WTC11 (cell line): ENCODE data around the gene FXYD5. TPM values are rescaled to one million over a fixed set of nuclear protein-coding genes. Genes with fewer than 3 reads are reported as not detected.
A peak's percentile ranks its signal among the peaks of the same experiment; 100 is the strongest.

Experiments used
- ATAC-seq: fragments of 200-7000 bp; cut with Tn5 transposase; 2 replicates; pipeline ENCODE4 v1.10.0; 2021; ENCODE audit warnings: mild to moderate bottlenecking, moderate library complexity
- CTCF ChIA-PET: fragments of 300-600 bp; sonication (Branson Sonifier 250); formaldehyde crosslinking; loops from one replicate; lab custom pipeline; 2021; ENCODE audit warnings: antibody characterized with exemption; lab: Charles Lee
- POLR2A ChIA-PET: fragments of 350-600 bp; sonication (Branson Sonifier 250); formaldehyde crosslinking; loops from one replicate; lab custom pipeline; 2021; ENCODE audit warnings: antibody characterized with exemption; lab: Charles Lee
- DNase-seq: peaks from one replicate; pipeline ENCODE4 v3.0.0; 2021; ENCODE audit warnings: low spot score
- H3K27ac Mint-ChIP-seq: 2 replicates; pipeline ENCODE4 v1.8.0; 2021; ENCODE audit warnings: mixed read lengths
- H3K27me3 Mint-ChIP-seq: 2 replicates; pipeline ENCODE4 v1.8.0; 2021; ENCODE audit warnings: low read depth, mild to moderate bottlenecking, moderate library complexity, mixed read lengths
- H3K36me3 Mint-ChIP-seq: 2 replicates; pipeline ENCODE4 v1.8.0; 2021; ENCODE audit warnings: mixed read lengths
- H3K4me1 Mint-ChIP-seq: 2 replicates; pipeline ENCODE4 v1.8.0; 2022; ENCODE audit warnings: mixed read lengths
- H3K4me3 Mint-ChIP-seq: 2 replicates; pipeline ENCODE4 v1.8.0; 2021; ENCODE audit warnings: mild to moderate bottlenecking, moderate library complexity, mixed read lengths
- H3K9me3 Mint-ChIP-seq: 2 replicates; pipeline ENCODE4 v1.8.0; 2021; ENCODE audit warnings: mixed read lengths
- CREM ChIP-seq: sonication (generic); formaldehyde crosslinking; IDR thresholded peaks from 2 replicates; pipeline ENCODE4 v1.8.1; 2022; ENCODE audit warnings: mild to moderate bottlenecking, missing genetic modification reagents, moderate library complexity
- ERG ChIP-seq: fragments of 250-450 bp; sonication (Bioruptor Pico); IDR thresholded peaks from 2 replicates; pipeline ENCODE4 v1.8.0; 2021; ENCODE audit warnings: mild to moderate bottlenecking
- FOXP1 ChIP-seq: sonication (generic); formaldehyde crosslinking; IDR thresholded peaks from 2 replicates; pipeline ENCODE4 v1.8.0; 2022; ENCODE audit warnings: missing genetic modification reagents, mild to moderate bottlenecking, moderate library complexity, borderline replicate concordance
- GABPB1 ChIP-seq: sonication (generic); formaldehyde crosslinking; IDR thresholded peaks from 2 replicates; pipeline ENCODE4 v1.8.1; 2023; ENCODE audit warnings: mild to moderate bottlenecking, missing genetic modification reagents
- HMGXB4 ChIP-seq: sonication (generic); formaldehyde crosslinking; IDR thresholded peaks from 2 replicates; pipeline ENCODE4 v1.8.1; 2023; ENCODE audit warnings: mild to moderate bottlenecking, moderate library complexity, missing genetic modification reagents
- IRF2 ChIP-seq: sonication (generic); formaldehyde crosslinking; IDR thresholded peaks from 2 replicates; pipeline ENCODE4 v1.8.0; 2022; ENCODE audit warnings: low read depth, missing genetic modification reagents, borderline replicate concordance
- NFE2L1 ChIP-seq: sonication (generic); formaldehyde crosslinking; IDR thresholded peaks from 2 replicates; pipeline ENCODE4 v1.8.1; 2023; ENCODE audit warnings: missing genetic modification reagents
- NR1H2 ChIP-seq: sonication (generic); formaldehyde crosslinking; IDR thresholded peaks from 2 replicates; pipeline ENCODE4 v1.9.0; 2021; ENCODE audit warnings: mild to moderate bottlenecking, moderate library complexity, missing genetic modification reagents
- NR2C2 ChIP-seq: sonication (generic); formaldehyde crosslinking; IDR thresholded peaks from 2 replicates; pipeline ENCODE4 v1.8.0; 2022; ENCODE audit warnings: mild to moderate bottlenecking, missing genetic modification reagents
- NR3C1 ChIP-seq: sonication (generic); formaldehyde crosslinking; conservative IDR thresholded peaks from 2 replicates; pipeline ENCODE4 v1.8.1; 2023; ENCODE audit warnings: low read depth, mild to moderate bottlenecking, missing genetic modification reagents
- PRRX2 ChIP-seq: fragments of 250-450 bp; sonication (Bioruptor Pico); IDR thresholded peaks from 2 replicates; pipeline ENCODE4 v1.8.0; 2021; ENCODE audit warnings: mild to moderate bottlenecking
- TEAD4 ChIP-seq: sonication (generic); formaldehyde crosslinking; IDR thresholded peaks from 2 replicates; pipeline ENCODE4 v1.8.0; 2022; ENCODE audit warnings: mild to moderate bottlenecking, missing genetic modification reagents
- USF2 ChIP-seq: sonication (generic); formaldehyde crosslinking; IDR thresholded peaks from 2 replicates; pipeline ENCODE4 v1.8.1; 2023; ENCODE audit warnings: mild to moderate bottlenecking, missing genetic modification reagents, moderate library complexity
- ZNF232 ChIP-seq: sonication (generic); formaldehyde crosslinking; IDR thresholded peaks from 2 replicates; pipeline ENCODE4 v1.8.0; 2022; ENCODE audit warnings: mild to moderate bottlenecking, missing genetic modification reagents
- ZNF263 ChIP-seq: sonication (generic); formaldehyde crosslinking; IDR thresholded peaks from 2 replicates; pipeline ENCODE4 v1.8.1; 2022; ENCODE audit warnings: low read depth, mild to moderate bottlenecking, moderate library complexity, missing genetic modification reagents
- ZNF281 ChIP-seq: sonication (generic); formaldehyde crosslinking; IDR thresholded peaks from 2 replicates; pipeline ENCODE4 v1.8.0; 2023; ENCODE audit warnings: mild to moderate bottlenecking, missing genetic modification reagents
- ZNF425 ChIP-seq: fragments of 250-450 bp; sonication (Bioruptor Pico); conservative IDR thresholded peaks from 2 replicates; pipeline ENCODE4 v1.9.0; 2021; ENCODE audit warnings: mild to moderate bottlenecking
- ZNF512 ChIP-seq: sonication (generic); formaldehyde crosslinking; IDR thresholded peaks from 2 replicates; pipeline ENCODE4 v1.8.1; 2022; ENCODE audit warnings: missing genetic modification reagents, borderline replicate concordance
- total RNA-seq: library from RNA; stranded (reverse); gene quantifications from 3 replicates; pipeline ENCODE4 v1.2.3, GENCODE V29; 2021

The FXYD5 gene
- total RNA-seq, 1 experiment from 2014 or later, result 114 TPM

- Mint-ChIP-seq H3K27ac (no peak overlapping the region), H3K4me1 (peaks cover 41% of the 10 kb centered on the region), H3K9me3 (no peaks in the 10 kb centered on the region), H3K4me3 (no peak overlapping the region), H3K27me3 (peaks cover 3% of the 10 kb centered on the region), H3K36me3 (no peaks in the 10 kb centered on the region)
- POLR2A ChIA-PET, result no interaction called here
- TF ChIP-seq NR2C2 (CRISPR knock-in tag) (no peak), ERG (CRISPR knock-in tag) (no peak), TEAD4 (no peak), GABPB1 (CRISPR knock-in tag) (no peak), NFE2L1 (CRISPR knock-in tag) (no peak), USF2 (no peak), PRRX2 (CRISPR knock-in tag) (no peak), IRF2 (no peak), ZNF263 (CRISPR knock-in tag) (no peak), NR1H2 (CRISPR knock-in tag) (no peak), ZNF281 (CRISPR knock-in tag) (no peak), ZNF232 (CRISPR knock-in tag) (no peak), CREM (CRISPR knock-in tag) (no peak), ZNF512 (CRISPR knock-in tag) (no peak), ZNF425 (CRISPR knock-in tag) (no peak), NR3C1 (no peak)
- CTCF ChIA-PET, result interaction anchor here (0.5 to 2.2 kb wide), 8 partner anchors 18 to 869 kb away, joined by 3 to 6 read pairs (median 4); no protein-coding TSS in a partner anchor
- no peak for ATAC-seq
- no peak for DNase-seq
Measured at GRCh38 chr19:35117799-35118198, 36.7 kb upstream of the FXYD5 start.

GRCh38 chr19:35118268-35119020, 36.1 kb upstream of the FXYD5 start:
- Mint-ChIP-seq H3K27ac (no peak overlapping the region), H3K36me3 (no peaks in the 10 kb centered on the region), H3K4me1 (peaks cover 42% of the 10 kb centered on the region), H3K4me3 (no peak overlapping the region), H3K9me3 (no peaks in the 10 kb centered on the region), H3K27me3 (peaks cover 3% of the 10 kb centered on the region)
- DNase-seq (no peak), ATAC-seq (no peak)
- ChIA-PET CTCF (interaction anchor here (0.6 to 2.2 kb wide), 9 partner anchors 17 to 410 kb away, joined by 3 to 12 read pairs (median 4); partner anchors contain the start of gene LGI4), POLR2A (no interaction called here)
- TF ChIP-seq USF2 (no peak), PRRX2 (CRISPR knock-in tag) (no peak), HMGXB4 (CRISPR knock-in tag) (no peak), FOXP1 (CRISPR knock-in tag) (0 out of 2 replicates have a peak, but pooled peaks have one; percentile 10)
